ENCODE data around the gene KRTAP5-5. TPM values are rescaled to one million over a fixed set of nuclear protein-coding genes. Genes with fewer than 3 reads are reported as not detected.

The KRTAP5-5 gene
- total and polyA plus RNA-seq, 2 donors (not counting 1 experiment from before 2014, with no cell fraction given): not detected

DNA sequence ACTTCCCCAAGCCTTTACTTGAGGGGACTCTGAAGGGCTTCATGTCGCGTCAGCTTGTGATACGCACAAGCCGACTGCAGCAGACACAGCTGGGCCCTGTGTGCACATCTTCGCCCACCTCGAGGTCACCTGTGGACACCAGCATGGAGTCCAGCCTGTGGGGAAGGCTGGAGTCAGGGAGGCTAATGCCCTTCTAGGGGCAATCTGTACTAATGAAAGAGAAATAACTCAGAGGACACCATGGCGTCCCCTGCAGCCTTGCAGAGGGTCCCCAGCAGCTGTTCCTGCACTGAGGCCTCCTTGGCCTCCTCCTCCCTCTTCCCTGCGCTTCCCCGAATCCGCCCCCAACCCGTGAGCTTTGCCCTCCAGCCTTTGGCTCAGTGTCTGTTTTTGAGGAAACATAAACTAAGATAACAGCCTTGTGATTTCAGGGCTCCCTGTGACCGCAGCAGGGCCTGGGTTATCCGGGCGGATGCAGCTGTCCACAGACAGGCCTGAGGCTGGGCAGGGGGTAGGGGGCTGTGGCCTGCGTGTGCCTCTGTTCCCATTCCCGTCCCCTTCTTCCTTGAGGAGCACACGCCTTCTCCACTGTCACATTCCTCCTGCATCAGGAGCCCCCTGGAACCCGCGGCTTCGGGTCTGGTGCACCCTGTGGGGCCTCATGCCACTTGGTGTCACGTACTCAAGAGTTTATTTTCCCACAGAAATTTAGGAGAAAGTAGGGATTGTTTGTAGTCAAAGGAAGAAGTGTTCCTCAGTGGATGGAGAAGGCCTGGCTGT, 25.0 kb downstream of the KRTAP5-5 start:
- H3K27ac Mint-ChIP-seq: no peak overlapping the region
- H3K36me3 ChIP-seq (replicated peaks in 1 of 2; ENCODE audit: control extremely low read depth in 1 of 2, control insufficient read depth in 1 of 2, extremely low read depth in 1 of 2, insufficient read depth in 2 of 2, low read length in 1 of 2): no peaks in the 10 kb centered on the region
- WGBS (ENCODE audit: insufficient coverage): 47% methylated on average over 15 of the region's 21 CpGs
- H3K9ac ChIP-seq (ENCODE audit: low read length): no peak overlapping the region
- H3K27ac ChIP-seq (ENCODE audit: low read length in 2 of 2): no peak overlapping the region
- intact Hi-C loops (cut with micrococcal nuclease): loop anchor here (5.0 kb wide), 1 partner anchor 38 kb away; no protein-coding TSS in a partner anchor
- DNase-seq (no peak), ATAC-seq (ENCODE audit: low read depth) (no peak)
- no peak overlapping the region for H2AFZ ChIP-seq (ENCODE audit: insufficient read depth, low read depth, low read length, poor library complexity, severe bottlenecking)
- no peak overlapping the region for H3K4me3 Mint-ChIP-seq
- no peak overlapping the region for H3K4me3 ChIP-seq (ENCODE audit: control extremely low read depth in 1 of 5, extremely low read depth in 1 of 5, insufficient read depth in 1 of 5, low read depth in 2 of 5, low read length in 4 of 5)
- H3K9me3 Mint-ChIP-seq (ENCODE audit: insufficient read depth): no peaks in the 10 kb centered on the region
- no peak overlapping the region for H3K4me2 ChIP-seq (replicated peaks; ENCODE audit: low read depth, low read length, poor library complexity, severe bottlenecking)
- no peaks in the 10 kb centered on the region for H4K20me1 ChIP-seq (ENCODE audit: control insufficient read depth, insufficient read depth, low read length, poor library complexity, severe bottlenecking)
- no peaks in the 10 kb centered on the region for H3K9me3 ChIP-seq (ENCODE audit: control extremely low read depth in 1 of 3, control insufficient read depth in 2 of 3, insufficient read depth in 1 of 3, low read length in 2 of 3)
- H3K4me1 Mint-ChIP-seq: no peaks in the 10 kb centered on the region
- peaks cover 43% of the 10 kb centered on the region for H3K27me3 Mint-ChIP-seq
- CTCF ChIA-PET: interaction anchor here (1.5 to 4.5 kb wide), 6 partner anchors 38 to 502 kb away, joined by 3 to 135 read pairs (median 34); partner anchors contain the start of gene SYT8
- POLR2A ChIA-PET: no interaction called here
- H3K4me1 ChIP-seq (ENCODE audit: control insufficient read depth in 2 of 2, insufficient read depth in 2 of 2, low read length in 2 of 2): peaks cover 0 to 9% of the 10 kb centered on the region in 2 donors
- TF ChIP-seq, protein P1, sequence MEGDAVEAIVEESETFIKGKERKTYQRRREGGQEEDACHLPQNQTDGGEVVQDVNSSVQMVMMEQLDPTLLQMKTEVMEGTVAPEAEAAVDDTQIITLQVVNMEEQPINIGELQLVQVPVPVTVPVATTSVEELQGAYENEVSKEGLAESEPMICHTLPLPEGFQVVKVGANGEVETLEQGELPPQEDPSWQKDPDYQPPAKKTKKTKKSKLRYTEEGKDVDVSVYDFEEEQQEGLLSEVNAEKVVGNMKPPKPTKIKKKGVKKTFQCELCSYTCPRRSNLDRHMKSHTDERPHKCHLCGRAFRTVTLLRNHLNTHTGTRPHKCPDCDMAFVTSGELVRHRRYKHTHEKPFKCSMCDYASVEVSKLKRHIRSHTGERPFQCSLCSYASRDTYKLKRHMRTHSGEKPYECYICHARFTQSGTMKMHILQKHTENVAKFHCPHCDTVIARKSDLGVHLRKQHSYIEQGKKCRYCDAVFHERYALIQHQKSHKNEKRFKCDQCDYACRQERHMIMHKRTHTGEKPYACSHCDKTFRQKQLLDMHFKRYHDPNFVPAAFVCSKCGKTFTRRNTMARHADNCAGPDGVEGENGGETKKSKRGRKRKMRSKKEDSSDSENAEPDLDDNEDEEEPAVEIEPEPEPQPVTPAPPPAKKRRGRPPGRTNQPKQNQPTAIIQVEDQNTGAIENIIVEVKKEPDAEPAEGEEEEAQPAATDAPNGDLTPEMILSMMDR (IDR thresholded peaks at IDR 0.05): no peak
- TF ChIP-seq EZH2 (IDR thresholded peaks at IDR 0.05; ENCODE audit: borderline replicate concordance, insufficient read depth, low read depth, low read length, poor library complexity, severe bottlenecking): no peak
- H3K27me3 ChIP-seq (replicated peaks in 1 of 4; ENCODE audit: control extremely low read depth in 1 of 4, control insufficient read depth in 3 of 4, insufficient read depth in 4 of 4, low read length in 3 of 4): peaks cover 0 to 26% (median 4%) of the 10 kb centered on the region in 4 experiments
- H3K79me2 ChIP-seq (ENCODE audit: control insufficient read depth, insufficient read depth, low read length): no peaks in the 10 kb centered on the region

Data from B cell (primary cell).